Colonic mucosa (tissue), 4 donors: ENCODE results near the gene CERS4. TPM values are rescaled to one million over a fixed set of nuclear protein-coding genes. Genes with fewer than 3 reads are reported as not detected.

ENCODE experiments used
- DNase-seq: peaks from one replicate; pipeline ENCODE4 v3.0.0-alpha.2; 2020
- H3K27ac ChIP-seq: fragments of 200-600 bp; one replicate; pipeline ENCODE4 v1.8.0; 2021
- H3K27me3 ChIP-seq: fragments of 200-600 bp; one replicate; pipeline ENCODE4 v1.8.0; 2021
- H3K36me3 ChIP-seq: fragments of 200-600 bp; one replicate; pipeline ENCODE4 v1.8.0; 2021
- H3K4me1 ChIP-seq: fragments of 200-600 bp; one replicate; pipeline ENCODE4 v1.8.0; 2021; ENCODE audit warnings: mild to moderate bottlenecking
- H3K4me3 ChIP-seq: fragments of 200-600 bp; one replicate; pipeline ENCODE4 v1.8.0; 2021
- H3K9ac ChIP-seq, 2 donors: one replicate each; pipeline ENCODE4 v1.7.0; 2013; ENCODE audit warnings: control low read depth in 2 of 2, low read depth in 2 of 2, low read length in 2 of 2
- H3K9me3 ChIP-seq: fragments of 200-600 bp; one replicate; pipeline ENCODE4 v1.8.0; 2021
- CTCF ChIP-seq: fragments of 200-600 bp; IDR thresholded peaks from one replicate; pipeline ENCODE4 v1.8.0; 2022; ENCODE audit warnings: antibody characterized with exemption, mild to moderate bottlenecking
- intact Hi-C: fragments of 100-400 bp; cut with DNase I; formaldehyde crosslinking; loops from one replicate; pipeline ENCODE4 v1.14.1; 2022
- total RNA-seq, 2 donors: library from RNA; stranded (reverse); fragmentation: NEBNext Ultra II Directional in 1 of 2; extraction: Animal tissue kit (Norgen Biotek cat#: 25700) in 1 of 2; gene quantifications; one replicate each; pipeline ENCODE4 v1.2.1, GENCODE V29; 2021
- donor health status: healthy.
- donor health status: DM: no; HTN: no; CAD: no.
- donor health status: DM: no; HTN: no; CAD: no.

CERS4 gene
- total RNA-seq, 2 donors from 2014 or later, result 2.9 to 5.3 TPM

- Histone ChIP-seq H3K27ac (peak overlapping the region; percentile 22), H3K4me3 (peak overlapping the region; percentile 58), H3K27me3 (no peaks in the 10 kb centered on the region), H3K4me1 (peaks cover 6% of the 10 kb centered on the region), H3K9ac (peak overlapping the region; percentile 77), H3K36me3 (no peaks in the 10 kb centered on the region), H3K9me3 (no peaks in the 10 kb centered on the region)
- intact Hi-C loops, result no loop called here
- peak; percentile 45 for DNase-seq
- no peak for TF ChIP-seq CTCF
Observed at GRCh38 chr19:8307400-8307964, 98.3 kb downstream of the CERS4 start.

- Histone ChIP-seq H3K9me3 (no peaks in the 10 kb centered on the region), H3K27me3 (no peaks in the 10 kb centered on the region), H3K27ac (peak within 1 kb of the TSS; percentile 22), H3K9ac (peak within 1 kb of the TSS; percentile 77), H3K4me1 (peaks cover 6% of the 10 kb centered on the region), H3K36me3 (no peaks in the 10 kb centered on the region), H3K4me3 (peak within 1 kb of the TSS; percentile 58)
- intact Hi-C loops, result no loop called here
- TF ChIP-seq CTCF, result no peak
- DNase-seq, result peak; percentile 93
Observed at GRCh38 chr19:8307965-8308866, 99.0 kb downstream of the CERS4 start, which contains the start of gene CD320. TSS of gene CD320 (minus strand) at chr19:8308358. CDS start at chr19:8308290, 68 bp downstream.

GRCh38 chr19:8308891-8309291 is 99.7 kb downstream of the CERS4 start:
- Histone ChIP-seq H3K4me3 (peak overlapping the region; percentile 58), H3K9ac (no peak overlapping the region)

GRCh38 chr19:8310342-8311055 is 101.3 kb downstream of the CERS4 start:
- no peak overlapping the region for H3K27ac ChIP-seq
- DNase-seq, result peak; percentile 16
- no peaks in the 10 kb centered on the region for H3K9me3 ChIP-seq
- no peaks in the 10 kb centered on the region for H3K27me3 ChIP-seq
- no peak for TF ChIP-seq CTCF
- peaks cover 7% of the 10 kb centered on the region for H3K36me3 ChIP-seq
- no peak overlapping the region for H3K9ac ChIP-seq
- H3K4me1 ChIP-seq, result peaks cover 6% of the 10 kb centered on the region
- H3K4me3 ChIP-seq, result no peak overlapping the region
- intact Hi-C loops, result no loop called here

More at GRCh38 chr19:8308891-8309291, 99.7 kb downstream of the CERS4 start:
- DNase-seq, result peak; percentile 23
- Histone ChIP-seq H3K27ac (peak overlapping the region; percentile 12), H3K4me1 (peaks cover 6% of the 10 kb centered on the region), H3K36me3 (peaks cover 4% of the 10 kb centered on the region), H3K27me3 (no peaks in the 10 kb centered on the region), H3K9me3 (no peaks in the 10 kb centered on the region)
- intact Hi-C loops, result no loop called here
- TF ChIP-seq CTCF, result no peak
